ENCODE measurements around the gene SERPINB2. TPM values are rescaled to one million over a fixed set of nuclear protein-coding genes. Genes with fewer than 3 reads are reported as not detected.
A peak's percentile ranks its signal among the peaks of the same experiment; 100 is the strongest.

The SERPINB2 gene
- total and polyA plus RNA-seq, 2 experiments from 2014 or later, result not detected

DNA sequence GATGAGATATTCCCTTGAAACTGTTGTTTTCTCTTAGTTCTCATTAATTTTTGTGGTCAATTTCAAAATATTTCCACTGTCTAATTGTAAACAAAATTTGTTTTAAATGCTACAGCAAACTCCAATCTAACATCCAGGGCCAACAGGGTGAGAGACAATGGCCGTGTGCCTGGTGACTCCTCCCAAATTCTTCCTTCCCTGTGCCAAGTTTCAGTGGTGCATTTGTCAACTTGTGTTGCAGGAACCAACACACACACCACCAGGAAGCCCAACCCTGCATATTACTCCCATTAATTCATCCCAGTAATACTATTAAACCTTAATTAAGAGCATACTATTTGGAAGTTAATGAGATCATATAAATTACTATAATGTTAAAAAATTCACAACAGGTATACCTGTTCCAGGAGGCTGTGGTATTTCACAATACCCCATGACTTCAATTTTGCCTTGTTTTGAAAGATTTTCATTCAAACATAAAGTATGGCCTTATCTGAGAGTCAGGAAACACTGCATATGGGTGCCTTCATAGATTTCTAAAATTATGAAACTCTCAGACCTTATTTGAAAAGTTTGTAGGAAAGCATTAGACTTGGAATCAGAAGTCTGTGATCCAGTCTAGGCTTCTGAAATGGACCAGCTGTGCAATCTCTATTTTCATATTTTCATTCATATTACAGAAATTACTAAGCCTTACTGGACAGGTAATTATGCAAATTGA, 1.1 kb downstream of the SERPINB2 start:
- Histone ChIP-seq H3K36me3 (no peaks in the 10 kb centered on the region), H3K27me3 (no peaks in the 10 kb centered on the region), H3K9me3 (ENCODE audit: low read depth) (no peaks in the 10 kb centered on the region), H3K4me1 (ENCODE audit: low read depth) (no peaks in the 10 kb centered on the region), H3K27ac (no peak overlapping the region), H3K4me3 (no peak overlapping the region)
- DNase-seq (ENCODE audit: low read depth in 1 of 2, low spot score in 1 of 2), result peak in 1 of 2 donors; percentile 16
- TF ChIP-seq, protein P1, sequence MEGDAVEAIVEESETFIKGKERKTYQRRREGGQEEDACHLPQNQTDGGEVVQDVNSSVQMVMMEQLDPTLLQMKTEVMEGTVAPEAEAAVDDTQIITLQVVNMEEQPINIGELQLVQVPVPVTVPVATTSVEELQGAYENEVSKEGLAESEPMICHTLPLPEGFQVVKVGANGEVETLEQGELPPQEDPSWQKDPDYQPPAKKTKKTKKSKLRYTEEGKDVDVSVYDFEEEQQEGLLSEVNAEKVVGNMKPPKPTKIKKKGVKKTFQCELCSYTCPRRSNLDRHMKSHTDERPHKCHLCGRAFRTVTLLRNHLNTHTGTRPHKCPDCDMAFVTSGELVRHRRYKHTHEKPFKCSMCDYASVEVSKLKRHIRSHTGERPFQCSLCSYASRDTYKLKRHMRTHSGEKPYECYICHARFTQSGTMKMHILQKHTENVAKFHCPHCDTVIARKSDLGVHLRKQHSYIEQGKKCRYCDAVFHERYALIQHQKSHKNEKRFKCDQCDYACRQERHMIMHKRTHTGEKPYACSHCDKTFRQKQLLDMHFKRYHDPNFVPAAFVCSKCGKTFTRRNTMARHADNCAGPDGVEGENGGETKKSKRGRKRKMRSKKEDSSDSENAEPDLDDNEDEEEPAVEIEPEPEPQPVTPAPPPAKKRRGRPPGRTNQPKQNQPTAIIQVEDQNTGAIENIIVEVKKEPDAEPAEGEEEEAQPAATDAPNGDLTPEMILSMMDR (IDR thresholded peaks at IDR 0.05; ENCODE audit: low read depth, low read length), result no peak

- no peak for DNase-seq (ENCODE audit: low read depth in 1 of 2, low spot score in 1 of 2)
- Histone ChIP-seq H3K9me3 (ENCODE audit: low read depth) (no peaks in the 10 kb centered on the region), H3K27ac (no peak overlapping the region), H3K27me3 (no peaks in the 10 kb centered on the region), H3K4me1 (ENCODE audit: low read depth) (no peaks in the 10 kb centered on the region), H3K36me3 (no peaks in the 10 kb centered on the region), H3K4me3 (no peak overlapping the region)
- TF ChIP-seq, protein P1 (IDR thresholded peaks at IDR 0.05; ENCODE audit: low read depth, low read length), result no peak
Measured at GRCh38 chr18:63889626-63890025, 2.1 kb downstream of the SERPINB2 start.

GRCh38 chr18:63890237-63890949, 2.9 kb downstream of the SERPINB2 start:
- H3K36me3 ChIP-seq, result no peaks in the 10 kb centered on the region
- no peaks in the 10 kb centered on the region for H3K27me3 ChIP-seq
- no peak overlapping the region for H3K27ac ChIP-seq
- no peak for DNase-seq (ENCODE audit: low read depth in 1 of 2, low spot score in 1 of 2)
- H3K4me3 ChIP-seq, result no peak overlapping the region
- TF ChIP-seq, protein P1 (IDR thresholded peaks at IDR 0.05; ENCODE audit: low read depth, low read length), result no peak
- H3K4me1 ChIP-seq (ENCODE audit: low read depth), result no peaks in the 10 kb centered on the region
- no peaks in the 10 kb centered on the region for H3K9me3 ChIP-seq (ENCODE audit: low read depth)

DNA sequence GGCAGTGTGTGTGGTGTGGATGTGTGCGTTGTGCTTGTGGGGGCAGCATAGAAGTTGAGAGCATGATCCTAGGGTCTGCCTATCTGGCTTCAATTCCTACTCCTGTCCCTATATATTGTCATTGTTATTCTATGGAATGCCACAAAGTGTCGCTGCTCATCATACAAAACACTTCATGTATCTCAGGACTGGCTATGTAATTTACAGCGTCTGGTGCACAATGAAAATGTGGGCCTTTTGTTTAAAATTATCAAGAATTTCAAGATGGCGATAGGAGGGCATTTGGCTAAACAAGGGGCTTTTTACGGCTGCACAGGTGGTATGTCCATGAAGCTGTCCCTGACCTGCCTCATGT, 3.4 kb downstream of the SERPINB2 start:
- Histone ChIP-seq H3K9me3 (ENCODE audit: low read depth) (no peaks in the 10 kb centered on the region), H3K27me3 (no peaks in the 10 kb centered on the region), H3K36me3 (no peaks in the 10 kb centered on the region), H3K27ac (no peak overlapping the region), H3K4me3 (no peak overlapping the region), H3K4me1 (ENCODE audit: low read depth) (no peaks in the 10 kb centered on the region)
- TF ChIP-seq, protein P1 (IDR thresholded peaks at IDR 0.05; ENCODE audit: low read depth, low read length), result peak; percentile 13
- peak in 1 of 2 donors; percentile 24 for DNase-seq (ENCODE audit: low read depth in 1 of 2, low spot score in 1 of 2)

DNA sequence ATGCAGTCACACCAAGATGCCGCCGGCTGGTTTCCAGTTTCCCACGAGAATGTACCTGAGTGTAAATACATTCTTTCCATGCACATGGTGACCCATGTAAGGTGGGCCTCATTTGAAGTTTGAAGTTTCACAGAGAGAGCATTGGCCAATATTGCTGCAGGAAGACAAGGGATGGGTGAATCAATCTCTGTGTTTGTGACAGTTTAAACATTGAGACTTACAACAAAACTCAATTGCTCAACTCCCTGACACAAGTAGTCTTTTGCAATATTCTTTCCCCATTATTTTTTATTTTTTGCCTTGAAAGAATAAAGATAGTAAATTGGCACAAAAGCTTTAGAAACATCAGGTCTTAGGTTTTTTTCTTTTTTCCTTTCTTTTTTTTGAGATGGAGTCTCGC, 5.1 kb downstream of the SERPINB2 start:
- no peaks in the 10 kb centered on the region for H3K27me3 ChIP-seq
- no peak for DNase-seq (ENCODE audit: low read depth in 1 of 2, low spot score in 1 of 2)
- TF ChIP-seq, protein P1 (IDR thresholded peaks at IDR 0.05; ENCODE audit: low read depth, low read length), result no peak
- no peaks in the 10 kb centered on the region for H3K9me3 ChIP-seq (ENCODE audit: low read depth)
- no peak overlapping the region for H3K4me3 ChIP-seq
- no peak overlapping the region for H3K27ac ChIP-seq
- no peaks in the 10 kb centered on the region for H3K4me1 ChIP-seq (ENCODE audit: low read depth)
- H3K36me3 ChIP-seq, result no peaks in the 10 kb centered on the region
